ENCODE data around the gene PLA2G5.
A peak's percentile ranks its signal among the peaks of the same experiment; 100 is the strongest.

PLA2G5 gene

GRCh38 chr1:20093303-20093702 is 23.3 kb downstream of the PLA2G5 start:
- DNase-seq: no peak

GRCh38 chr1:20093940-20094391 is 24.0 kb downstream of the PLA2G5 start:
- no peak for DNase-seq

GRCh38 chr1:20095564-20096434 is 25.8 kb downstream of the PLA2G5 start:
- no peak for DNase-seq

DNA sequence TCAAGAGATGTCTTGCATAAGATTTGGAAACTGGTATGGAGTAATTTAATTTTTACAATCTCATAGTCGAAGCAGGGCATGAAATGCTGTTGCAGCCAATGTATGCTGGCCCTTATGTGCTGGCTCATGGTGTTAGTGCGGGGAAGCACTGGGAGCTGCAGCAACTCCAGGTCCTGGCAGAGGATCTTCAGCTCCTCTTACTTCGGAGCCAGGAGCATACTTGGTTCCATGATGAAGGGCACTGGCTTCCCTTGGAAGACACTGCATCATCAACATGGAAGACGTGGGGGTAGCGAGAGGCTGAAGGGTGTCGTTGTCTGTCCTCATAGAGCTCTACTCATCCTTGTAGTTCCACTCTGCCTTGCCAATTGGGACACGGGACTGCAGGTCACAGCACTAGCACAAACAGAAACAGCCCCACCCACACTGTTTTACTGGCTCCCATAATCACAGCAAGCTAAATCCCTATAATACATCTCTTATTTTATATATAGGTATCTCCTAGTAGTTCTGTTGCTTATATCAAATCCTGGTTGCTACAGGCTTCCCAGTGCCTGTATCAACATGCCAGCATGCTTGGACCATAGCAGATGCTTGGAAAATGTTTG is 26.9 kb downstream of the PLA2G5 start:
- DNase-seq: no peak

DNA sequence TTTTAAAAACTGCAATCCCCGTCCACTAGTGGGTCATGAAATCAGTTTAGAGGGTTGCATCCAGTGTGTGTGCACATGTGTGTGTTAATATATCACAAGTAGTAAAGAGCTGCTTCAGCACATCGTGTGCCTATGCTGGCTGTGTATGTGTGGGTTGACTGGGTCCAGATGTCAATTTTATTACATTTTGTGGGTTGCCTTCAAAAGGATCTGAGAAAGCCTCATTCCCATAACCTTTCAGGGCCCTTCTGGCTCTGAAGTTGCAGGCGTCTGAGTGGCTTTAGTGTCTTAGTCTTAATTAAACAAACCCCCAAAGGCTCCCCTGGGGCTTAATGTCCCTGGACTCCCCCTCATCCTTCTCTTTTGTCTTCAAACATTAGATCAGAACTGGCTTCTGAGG is 29.5 kb downstream of the PLA2G5 start:
- no peak for DNase-seq

DNA sequence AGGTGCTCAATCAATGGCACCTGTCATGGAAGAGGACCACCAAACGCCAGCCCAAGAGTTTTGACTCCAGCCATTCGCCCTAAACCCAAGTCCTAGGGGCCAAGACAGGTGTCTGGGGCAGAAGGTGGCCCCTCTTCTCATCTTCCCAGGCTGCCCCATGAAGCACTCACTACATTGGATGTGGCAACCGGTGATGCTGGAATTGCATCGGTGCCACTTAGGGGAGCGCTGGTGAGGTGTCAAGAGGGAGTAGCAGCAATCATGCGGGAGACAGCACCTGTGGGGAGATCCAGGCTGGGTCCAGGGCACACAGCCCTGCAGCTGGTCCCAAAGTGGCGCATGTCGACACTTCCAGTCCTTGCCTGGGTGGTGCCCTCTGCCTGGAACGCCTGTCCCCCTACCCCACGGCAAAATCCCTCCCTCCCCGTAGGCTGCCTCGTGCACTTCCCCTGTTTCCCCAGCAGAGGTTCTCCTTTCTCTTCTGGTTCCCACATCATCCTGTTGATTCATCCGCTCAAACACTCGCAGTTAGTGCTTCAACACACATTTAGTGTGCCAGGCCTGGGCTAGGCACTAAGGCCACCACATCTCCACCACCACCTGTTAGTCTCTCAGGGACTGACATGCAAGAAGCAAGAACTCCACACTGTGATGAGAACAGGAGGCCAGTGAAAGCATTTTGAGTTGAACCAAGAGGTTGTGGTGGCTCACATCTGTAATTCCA is 30.8 kb downstream of the PLA2G5 start:
- DNase-seq: peak; percentile 74

DNA sequence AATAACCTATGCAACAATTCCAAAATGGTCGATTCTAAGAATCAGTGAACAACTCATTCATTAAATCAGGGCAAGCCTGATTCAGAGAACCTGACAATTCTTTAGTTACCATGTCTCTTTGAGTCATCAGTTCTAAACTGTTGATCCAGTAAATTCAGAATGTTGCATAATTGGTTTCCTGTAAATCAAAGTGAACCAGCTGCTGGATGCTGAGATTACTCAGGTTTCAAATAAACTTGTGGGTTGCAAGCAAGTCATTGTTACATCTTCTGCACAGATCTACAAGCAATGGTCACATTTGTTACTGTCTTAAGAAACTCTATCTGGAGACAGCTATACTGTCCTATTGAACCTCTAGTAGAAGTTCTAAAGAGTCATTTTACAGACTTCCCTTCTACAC is 32.9 kb downstream of the PLA2G5 start:
- DNase-seq: peak; percentile 76

- DNase-seq: no peak
Observed at GRCh38 chr1:20105856-20106255, 35.9 kb downstream of the PLA2G5 start.

DNA sequence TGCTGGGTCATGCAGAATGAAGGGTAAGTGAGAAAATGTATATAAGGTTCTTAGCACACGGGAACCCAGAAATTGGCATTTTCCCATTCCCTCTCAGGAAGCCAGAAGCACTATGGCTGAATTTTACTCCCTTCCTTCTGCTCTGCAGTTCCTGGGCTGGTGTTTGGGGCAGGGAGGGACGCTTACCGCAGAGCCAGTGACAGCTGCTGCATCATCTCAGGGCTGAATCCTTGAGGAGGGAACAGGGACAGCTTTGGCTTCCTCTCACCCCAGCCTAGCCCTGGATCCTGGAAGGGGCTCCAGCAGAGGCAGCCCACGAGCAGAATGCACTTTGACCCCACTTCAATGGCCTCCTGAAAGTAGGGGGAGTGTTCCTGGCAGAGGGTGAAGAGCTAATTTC is 37.4 kb downstream of the PLA2G5 start:
- DNase-seq: no peak

GRCh38 chr1:20107796-20108195 is 37.8 kb downstream of the PLA2G5 start:
- DNase-seq: no peak

GRCh38 chr1:20108366-20109123 is 38.6 kb downstream of the PLA2G5 start:
- no peak for DNase-seq

DNA sequence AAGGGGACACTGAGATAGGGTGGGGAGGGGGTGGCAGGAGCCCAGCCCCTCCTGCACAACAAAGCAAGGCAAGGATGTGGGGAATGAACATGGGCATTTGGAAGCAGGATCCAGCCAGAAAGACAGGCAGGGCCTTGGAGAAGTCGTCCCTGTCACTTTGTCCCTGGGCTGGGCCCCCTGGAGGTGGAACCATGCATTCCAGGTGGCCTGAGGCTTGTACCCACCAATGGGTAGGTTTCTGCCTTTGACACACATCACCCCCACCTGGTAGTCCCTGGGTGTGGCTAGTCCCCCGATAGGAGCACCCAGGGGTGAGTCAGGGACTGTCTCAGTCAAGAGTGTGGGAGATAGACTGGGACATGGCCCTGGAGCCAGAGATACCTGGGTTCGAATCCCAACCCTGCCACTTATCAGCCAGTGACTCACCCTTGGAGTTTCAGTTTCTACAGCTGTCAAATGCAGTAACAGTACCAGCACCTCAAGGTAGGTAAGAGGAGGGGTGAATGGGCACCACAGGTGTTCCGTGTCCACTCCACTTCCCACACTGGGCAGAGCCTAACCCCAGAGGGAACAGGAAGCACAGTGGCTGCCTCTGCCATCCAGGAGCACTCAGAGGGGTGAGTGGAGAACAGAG is 39.3 kb downstream of the PLA2G5 start:
- DNase-seq: no peak

GRCh38 chr1:20110679-20111078 is 40.7 kb downstream of the PLA2G5 start:
- no peak for DNase-seq

DNA sequence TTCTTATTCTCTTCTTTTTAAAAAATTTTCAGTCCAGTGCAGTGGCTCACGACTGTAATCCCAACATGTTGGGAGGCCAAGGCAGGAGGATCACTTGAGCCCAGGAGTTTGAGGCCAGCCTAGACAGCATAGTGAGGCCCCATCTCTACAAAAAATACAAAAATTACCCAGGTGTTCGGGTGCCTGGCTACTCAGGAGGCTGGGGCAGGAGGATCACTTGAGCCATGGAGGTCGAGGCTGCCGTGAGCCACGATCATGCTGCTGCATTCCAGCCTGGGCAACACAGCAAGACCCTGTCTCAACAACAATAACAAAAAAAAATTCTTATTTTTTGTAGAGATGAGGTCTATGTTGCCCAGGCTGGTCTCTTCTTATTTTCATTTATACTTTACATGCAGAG is 41.5 kb downstream of the PLA2G5 start:
- no peak for DNase-seq

GRCh38 chr1:20112279-20113000 is 42.4 kb downstream of the PLA2G5 start:
- DNase-seq: no peak

DNA sequence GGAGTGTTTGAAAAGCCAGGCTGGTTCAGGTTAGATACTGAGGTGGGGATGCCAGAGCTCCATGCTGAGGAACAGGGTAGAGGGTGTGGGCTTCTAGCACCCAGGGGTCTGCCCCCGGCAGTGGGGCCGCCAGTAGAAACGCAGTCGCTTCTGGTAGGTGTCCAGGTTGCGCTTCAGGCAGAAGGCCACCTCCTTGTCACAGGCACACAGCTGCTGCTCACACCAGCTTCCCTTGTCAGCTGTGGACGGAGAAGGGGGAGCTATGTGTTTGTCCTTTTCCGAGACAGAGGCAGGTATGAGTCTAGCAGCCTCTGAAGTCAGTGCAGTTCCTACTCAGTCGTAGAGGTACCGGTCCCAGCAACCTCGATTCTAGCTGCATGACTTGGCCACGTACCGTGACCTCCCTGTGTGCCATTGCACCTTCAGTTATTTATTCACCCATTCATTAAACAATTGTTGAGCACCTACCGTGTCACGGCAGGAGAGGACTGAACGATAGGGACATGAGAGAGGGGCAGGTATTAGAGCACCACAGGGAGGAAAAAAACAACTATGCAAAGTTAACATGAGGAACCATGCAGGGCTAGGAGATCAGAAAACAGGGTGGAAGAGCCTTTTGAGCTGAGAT is 44.1 kb downstream of the PLA2G5 start:
- DNase-seq: no peak

- DNase-seq: no peak
Observed at GRCh38 chr1:20115479-20115878, 45.5 kb downstream of the PLA2G5 start.

DNA sequence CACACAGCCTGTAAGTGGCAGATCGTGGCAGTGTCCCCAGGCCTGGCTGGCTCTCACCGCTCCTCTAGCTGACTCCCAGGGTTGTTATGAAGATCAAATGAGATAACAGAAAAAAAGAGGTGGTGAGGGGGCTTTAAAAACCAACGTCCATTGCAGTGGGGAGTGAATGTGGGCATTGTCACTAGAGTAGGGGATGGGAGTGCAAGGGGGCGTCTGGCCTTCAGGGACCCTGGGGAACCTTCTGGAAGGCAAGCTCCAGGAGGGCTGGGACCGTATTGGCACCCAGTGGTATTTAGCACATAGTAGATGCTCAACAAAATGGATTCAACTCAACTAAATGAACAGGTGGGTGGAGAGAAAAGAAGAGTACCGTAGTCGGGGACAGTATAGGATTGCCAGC is 45.9 kb downstream of the PLA2G5 start:
- DNase-seq: no peak

GRCh38 chr1:20117236-20117635 is 47.2 kb downstream of the PLA2G5 start:
- no peak for DNase-seq

DNA sequence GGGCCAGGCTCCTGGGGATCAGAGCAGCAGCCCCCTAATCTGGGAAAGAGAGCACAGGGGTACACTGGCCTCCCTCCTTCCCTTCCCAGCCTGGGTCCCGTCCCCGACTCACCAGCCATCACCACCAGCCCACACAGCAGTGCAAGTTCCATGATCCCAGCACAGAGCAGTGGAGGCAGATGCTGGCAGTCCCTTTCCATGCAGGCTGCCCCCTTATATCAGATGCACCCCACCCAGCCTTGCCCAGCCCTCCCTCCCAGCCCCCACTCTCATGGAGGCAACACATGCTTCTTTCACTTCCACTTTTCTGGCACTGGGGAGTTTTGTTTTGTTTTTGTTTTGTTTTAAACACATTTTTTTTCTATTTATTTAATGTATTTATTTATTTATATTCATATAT is 49.4 kb downstream of the PLA2G5 start, which contains the start of gene PLA2G2D:
PLA2G2D (minus strand) TSS at position 190 of the 400 bp plus-strand sequence; CDS start at position 152, 38 bp downstream.
- DNase-seq: no peak

GRCh38 chr1:20120796-20121195 is 50.8 kb downstream of the PLA2G5 start:
- no peak for DNase-seq
